ENCODE results near the gene MT1A. TPM values are rescaled to one million over a fixed set of nuclear protein-coding genes. Genes with fewer than 3 reads are reported as not detected.

MT1A gene
- total RNA-seq, 1 donor from 2014 or later: not detected

- DNase-seq (ENCODE audit: low spot score): no peak
Observed at GRCh38 chr16:56631197-56631596, 7.3 kb upstream of the MT1A start.

- no peak for DNase-seq (ENCODE audit: low spot score)
Observed at GRCh38 chr16:56631832-56632155, 6.7 kb upstream of the MT1A start.

- DNase-seq (ENCODE audit: low spot score): no peak
Observed at GRCh38 chr16:56632156-56632847, 6.2 kb upstream of the MT1A start, which contains the start of gene MT1M. Gene MT1M (plus strand): TSS chr16:56632659. CDS start chr16:56632732, 73 bp downstream.

GRCh38 chr16:56632848-56633365 lies 5.6 kb upstream of the MT1A start:
- DNase-seq (ENCODE audit: low spot score): no peak

- no peak for DNase-seq (ENCODE audit: low spot score)
Observed at GRCh38 chr16:56633535-56633934, 4.9 kb upstream of the MT1A start.

GRCh38 chr16:56634715-56635440 lies 3.6 kb upstream of the MT1A start:
- DNase-seq (ENCODE audit: low spot score): no peak

GRCh38 chr16:56635441-56635967 lies 3.0 kb upstream of the MT1A start:
- DNase-seq (ENCODE audit: low spot score): no peak

- DNase-seq (ENCODE audit: low spot score): no peak
Observed at GRCh38 chr16:56636616-56637413, 1.7 kb upstream of the MT1A start.

GRCh38 chr16:56639045-56639444 lies 579 bp downstream of the MT1A start:
- no peak for DNase-seq (ENCODE audit: low spot score)

- no peak for DNase-seq (ENCODE audit: low spot score)
Observed at GRCh38 chr16:56640076-56640475, 1.6 kb downstream of the MT1A start.

- no peak for DNase-seq (ENCODE audit: low spot score)
Observed at GRCh38 chr16:56641166-56641565, 2.7 kb downstream of the MT1A start.

GRCh38 chr16:56643080-56643778 lies 4.8 kb downstream of the MT1A start:
- DNase-seq (ENCODE audit: low spot score): no peak

GRCh38 chr16:56643833-56644232 lies 5.4 kb downstream of the MT1A start:
- no peak for DNase-seq (ENCODE audit: low spot score)

GRCh38 chr16:56645311-56645710 lies 6.8 kb downstream of the MT1A start:
- DNase-seq (ENCODE audit: low spot score): no peak

- DNase-seq (ENCODE audit: low spot score): no peak
Observed at GRCh38 chr16:56645838-56646237, 7.4 kb downstream of the MT1A start.

- DNase-seq (ENCODE audit: low spot score): no peak
Observed at GRCh38 chr16:56647641-56648431, 9.4 kb downstream of the MT1A start.

- no peak for DNase-seq (ENCODE audit: low spot score)
Observed at GRCh38 chr16:56649271-56649670, 10.8 kb downstream of the MT1A start.

GRCh38 chr16:56649820-56650219 lies 11.4 kb downstream of the MT1A start:
- DNase-seq (ENCODE audit: low spot score): no peak

- DNase-seq (ENCODE audit: low spot score): no peak
Observed at GRCh38 chr16:56651586-56651985, 13.1 kb downstream of the MT1A start, which contains the start of gene MT1B. Gene MT1B (plus strand): TSS chr16:56651886. CDS start chr16:56651954, 68 bp downstream.

- DNase-seq (ENCODE audit: low spot score): no peak
Observed at GRCh38 chr16:56652600-56652999, 14.1 kb downstream of the MT1A start.
